ENCODE data around the gene ROBO2.

The ROBO2 gene

DNA sequence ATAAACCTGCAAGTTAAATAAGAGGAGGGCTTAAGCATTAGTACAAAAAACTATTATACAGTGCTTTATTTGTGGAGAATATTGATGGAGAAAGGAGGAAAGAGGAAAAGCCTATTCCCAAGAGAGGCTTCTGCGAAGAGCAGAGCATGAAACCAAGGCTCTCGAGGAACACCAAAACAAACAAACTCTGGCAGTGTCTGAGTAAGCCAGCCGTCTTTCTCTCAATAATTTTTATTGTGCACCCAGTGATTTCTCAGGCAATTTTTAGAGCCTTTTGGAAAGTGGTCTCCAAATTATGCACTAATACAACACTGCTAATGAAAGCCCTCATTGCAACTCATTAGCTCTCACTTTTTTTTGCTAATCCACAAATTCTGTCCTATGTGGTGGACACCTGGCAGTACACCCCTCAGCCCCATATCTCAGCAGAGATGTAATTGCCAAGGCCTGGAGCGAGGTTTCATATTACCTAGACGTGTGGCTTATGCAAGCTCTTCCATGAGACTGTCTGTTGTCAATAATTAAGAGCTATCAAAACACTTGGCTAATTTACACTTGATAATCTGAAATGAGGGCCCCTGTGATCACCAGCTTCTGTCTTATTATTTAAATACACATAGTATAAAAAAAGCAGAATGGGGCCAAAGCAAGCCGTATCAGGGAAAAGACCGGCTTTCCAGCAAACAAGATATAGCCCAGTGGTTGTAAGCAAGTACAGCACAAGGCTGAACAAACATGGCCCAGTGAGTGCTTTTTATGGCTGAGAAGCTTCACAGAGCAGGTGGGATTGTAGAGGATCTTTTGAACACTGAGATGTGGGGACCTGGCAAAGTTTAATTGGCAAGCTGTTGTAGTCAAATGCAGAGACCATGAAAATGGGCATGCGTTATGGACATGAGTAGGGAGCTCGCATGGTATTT lies 216.9 kb downstream of the ROBO2 start:
- DNase-seq = peak; percentile 43
- H3K9me3 ChIP-seq = no peaks in the 10 kb centered on the region
- H3K27me3 ChIP-seq = no peaks in the 10 kb centered on the region
- H3K4me3 ChIP-seq (ENCODE audit: low read depth, low read length) = no peak overlapping the region
- H3K36me3 ChIP-seq = no peaks in the 10 kb centered on the region
- H3K4me1 ChIP-seq = peaks cover 27% of the 10 kb centered on the region
- TF ChIP-seq, protein P1, sequence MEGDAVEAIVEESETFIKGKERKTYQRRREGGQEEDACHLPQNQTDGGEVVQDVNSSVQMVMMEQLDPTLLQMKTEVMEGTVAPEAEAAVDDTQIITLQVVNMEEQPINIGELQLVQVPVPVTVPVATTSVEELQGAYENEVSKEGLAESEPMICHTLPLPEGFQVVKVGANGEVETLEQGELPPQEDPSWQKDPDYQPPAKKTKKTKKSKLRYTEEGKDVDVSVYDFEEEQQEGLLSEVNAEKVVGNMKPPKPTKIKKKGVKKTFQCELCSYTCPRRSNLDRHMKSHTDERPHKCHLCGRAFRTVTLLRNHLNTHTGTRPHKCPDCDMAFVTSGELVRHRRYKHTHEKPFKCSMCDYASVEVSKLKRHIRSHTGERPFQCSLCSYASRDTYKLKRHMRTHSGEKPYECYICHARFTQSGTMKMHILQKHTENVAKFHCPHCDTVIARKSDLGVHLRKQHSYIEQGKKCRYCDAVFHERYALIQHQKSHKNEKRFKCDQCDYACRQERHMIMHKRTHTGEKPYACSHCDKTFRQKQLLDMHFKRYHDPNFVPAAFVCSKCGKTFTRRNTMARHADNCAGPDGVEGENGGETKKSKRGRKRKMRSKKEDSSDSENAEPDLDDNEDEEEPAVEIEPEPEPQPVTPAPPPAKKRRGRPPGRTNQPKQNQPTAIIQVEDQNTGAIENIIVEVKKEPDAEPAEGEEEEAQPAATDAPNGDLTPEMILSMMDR (IDR thresholded peaks at IDR 0.05; ENCODE audit: low read depth, low read length) = no peak

DNA sequence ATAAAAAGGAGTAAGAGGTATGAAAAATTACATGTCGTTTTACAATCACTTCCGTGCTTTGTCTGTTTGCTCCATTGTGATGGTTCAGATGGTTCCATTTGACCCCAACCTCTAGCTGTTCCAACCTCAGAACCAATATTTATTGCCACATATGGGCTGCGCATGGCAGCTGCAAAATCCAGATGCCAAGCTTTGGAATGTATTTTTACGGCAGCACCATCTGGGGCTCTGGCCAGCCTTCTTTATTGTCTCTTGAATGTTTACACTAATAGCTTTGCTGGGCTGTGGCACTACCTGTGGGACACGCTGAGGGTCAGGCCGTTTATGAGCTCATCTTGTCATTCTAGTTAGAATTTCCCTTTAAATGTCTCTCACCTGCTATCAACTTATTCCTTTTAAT lies 219.8 kb downstream of the ROBO2 start:
- TF ChIP-seq, protein P1 (IDR thresholded peaks at IDR 0.05; ENCODE audit: low read depth, low read length) = no peak
- H3K9me3 ChIP-seq = no peaks in the 10 kb centered on the region
- peaks cover 23% of the 10 kb centered on the region for H3K4me1 ChIP-seq
- H3K27me3 ChIP-seq = no peaks in the 10 kb centered on the region
- no peak for DNase-seq
- no peaks in the 10 kb centered on the region for H3K36me3 ChIP-seq
- no peak overlapping the region for H3K4me3 ChIP-seq (ENCODE audit: low read depth, low read length)

DNA sequence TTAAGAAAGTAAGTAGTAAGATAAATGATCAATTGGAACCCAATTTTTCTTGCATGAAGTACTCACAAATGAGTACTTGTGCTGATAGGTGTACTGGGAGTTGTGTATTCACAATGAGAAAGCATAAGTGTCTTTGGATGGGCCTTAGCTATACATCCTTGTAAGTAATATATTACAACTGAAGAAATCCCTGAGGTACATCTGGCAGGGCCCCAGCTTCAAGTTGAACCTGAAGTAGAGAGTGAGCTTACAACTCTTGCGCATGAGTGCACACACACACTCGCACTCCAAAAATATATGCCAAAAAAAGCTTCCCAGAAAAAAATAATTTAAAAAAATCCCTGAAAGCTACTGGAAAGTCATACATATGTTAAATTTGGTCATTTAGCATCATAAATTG lies 222.5 kb downstream of the ROBO2 start:
- TF ChIP-seq, protein P1 (IDR thresholded peaks at IDR 0.05; ENCODE audit: low read depth, low read length) = no peak

DNA sequence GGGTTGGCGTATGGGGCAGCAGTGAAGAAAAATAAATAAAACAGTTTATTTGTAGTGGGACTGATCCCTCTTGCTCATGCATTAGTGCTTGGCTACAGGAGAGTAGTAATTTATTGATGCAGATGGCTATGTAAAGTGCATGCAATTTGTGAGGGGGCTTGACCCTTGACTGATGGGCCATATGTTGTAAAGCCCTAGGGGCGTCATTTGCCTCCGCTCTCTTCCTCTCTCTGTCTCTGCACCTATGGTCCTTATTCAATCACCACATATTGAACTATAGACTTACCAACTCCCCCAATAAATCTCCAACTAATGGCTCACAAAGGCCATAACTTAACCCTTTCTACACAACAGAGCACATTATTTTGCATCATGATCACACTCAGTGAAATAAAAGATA lies 227.7 kb downstream of the ROBO2 start:
- H3K4me1 ChIP-seq = no peaks in the 10 kb centered on the region
- peak; percentile 29 for DNase-seq
- H3K9me3 ChIP-seq = no peaks in the 10 kb centered on the region
- no peaks in the 10 kb centered on the region for H3K36me3 ChIP-seq
- H3K27me3 ChIP-seq = no peaks in the 10 kb centered on the region
- no peak overlapping the region for H3K4me3 ChIP-seq (ENCODE audit: low read depth, low read length)
- TF ChIP-seq, protein P1 (IDR thresholded peaks at IDR 0.05; ENCODE audit: low read depth, low read length) = no peak

More for the DNA sequence above, 222.5 kb downstream of the ROBO2 start:
- H3K4me1 ChIP-seq = peaks cover 5% of the 10 kb centered on the region
- no peak for DNase-seq
- no peaks in the 10 kb centered on the region for H3K9me3 ChIP-seq
- H3K27me3 ChIP-seq = no peaks in the 10 kb centered on the region
- no peaks in the 10 kb centered on the region for H3K36me3 ChIP-seq
- H3K4me3 ChIP-seq (ENCODE audit: low read depth, low read length) = no peak overlapping the region

DNA sequence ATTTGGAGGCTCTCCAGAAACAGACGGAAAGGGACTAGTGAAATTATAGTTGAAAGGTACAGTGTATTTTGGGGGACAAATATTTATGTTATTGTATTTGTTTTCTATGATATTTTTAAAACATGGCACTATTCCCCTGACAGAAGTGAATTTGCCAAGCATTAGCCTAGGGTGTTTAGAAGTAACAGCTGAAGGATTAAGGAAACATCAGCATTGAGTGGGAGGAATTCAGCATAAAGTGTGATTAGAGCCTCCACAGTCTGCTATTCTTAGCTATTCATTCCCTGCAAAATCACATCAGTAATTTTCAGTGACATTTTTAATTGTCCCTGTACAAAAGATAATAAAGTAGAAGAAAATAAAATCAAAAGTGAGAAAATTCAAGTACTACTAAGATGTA lies 231.4 kb downstream of the ROBO2 start:
- no peaks in the 10 kb centered on the region for H3K27me3 ChIP-seq
- no peak for DNase-seq
- TF ChIP-seq, protein P1 (IDR thresholded peaks at IDR 0.05; ENCODE audit: low read depth, low read length) = no peak

DNA sequence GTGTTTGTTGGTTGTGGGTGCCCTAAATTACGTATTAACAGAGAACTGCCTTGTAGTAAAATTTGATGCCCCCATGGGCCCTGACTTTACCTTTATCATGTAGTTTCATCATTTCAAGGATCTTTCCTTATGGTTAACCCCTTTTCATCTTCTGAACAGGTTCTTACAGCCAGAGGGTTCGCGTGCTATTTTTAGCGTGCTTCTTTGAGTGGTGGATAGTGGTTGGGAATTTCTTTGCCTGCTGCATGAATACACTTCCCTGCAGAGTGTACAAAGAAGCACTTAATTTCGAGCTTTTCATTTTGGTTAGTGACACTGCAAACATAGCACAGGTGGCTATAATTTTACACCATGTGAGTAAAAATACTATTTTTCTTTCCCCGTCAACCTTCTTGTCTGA lies 231.8 kb downstream of the ROBO2 start:
- no peaks in the 10 kb centered on the region for H3K36me3 ChIP-seq
- no peak overlapping the region for H3K4me3 ChIP-seq (ENCODE audit: low read depth, low read length)
- no peaks in the 10 kb centered on the region for H3K9me3 ChIP-seq
- H3K27me3 ChIP-seq = no peaks in the 10 kb centered on the region
- DNase-seq = no peak
- no peaks in the 10 kb centered on the region for H3K4me1 ChIP-seq
- TF ChIP-seq, protein P1 (IDR thresholded peaks at IDR 0.05; ENCODE audit: low read depth, low read length) = no peak

More for the DNA sequence above, 231.4 kb downstream of the ROBO2 start:
- no peaks in the 10 kb centered on the region for H3K4me1 ChIP-seq
- H3K4me3 ChIP-seq (ENCODE audit: low read depth, low read length) = no peak overlapping the region
- no peaks in the 10 kb centered on the region for H3K9me3 ChIP-seq
- no peaks in the 10 kb centered on the region for H3K36me3 ChIP-seq
